ENCODE measurements around the gene OGFRL1. TPM values are rescaled to one million over a fixed set of nuclear protein-coding genes. Genes with fewer than 3 reads are reported as not detected.

Gene OGFRL1
- total and polyA plus RNA-seq, 2 of the 13 experiments (the other 11 are each of a cell fraction or from before 2014, with no cell fraction given): 0.26 to 0.80 TPM

- DNase-seq (ENCODE audit: low spot score): no peak
- WGBS (ENCODE audit: low lambda C conversion rate): 1% methylated on average over 4 of the region's 4 CpGs
- H3K9me3 ChIP-seq (ENCODE audit: low read length): no peaks in the 10 kb centered on the region
- no peaks in the 10 kb centered on the region for H3K36me3 ChIP-seq (replicated peaks in 1 of 2; ENCODE audit: control insufficient read depth in 1 of 2, insufficient read depth in 2 of 2, low read length in 2 of 2)
- intact Hi-C loops (cut with micrococcal nuclease; ENCODE audit: unreplicated experiment) (no loop called here), in situ Hi-C loops (cut with HindIII; ENCODE audit: extremely low pct_ligation_motif_present, low pct_unique_long_range_greater_than_20kb) (no loop called here)
- H3K27me3 ChIP-seq (ENCODE audit: control insufficient read depth in 1 of 2, insufficient read depth in 2 of 2, low read length in 2 of 2): no peaks in the 10 kb centered on the region
- ChIA-PET CTCF (ENCODE audit: low intra/inter-chr PET ratio, low total read pairs) (no interaction called here), POLR2A (no interaction called here)
- ATAC-seq: no peak
- no peak overlapping the region for H2AFZ ChIP-seq (ENCODE audit: low read length)
- H3K4me3 ChIP-seq (replicated peaks in 1 of 3; ENCODE audit: insufficient read depth in 1 of 3, low read depth in 2 of 3, low read length in 3 of 3): no peak overlapping the region
- no TSS peak for BruUV-seq (replicated peaks)
- H3K4me2 ChIP-seq (ENCODE audit: low read depth, low read length): no peak overlapping the region
- H3K9ac ChIP-seq (ENCODE audit: insufficient read depth, low read depth, low read length): no peak overlapping the region
- no peak overlapping the region for H3K27ac ChIP-seq (ENCODE audit: extremely low read length, insufficient read depth, low read length)
- no peaks in the 10 kb centered on the region for H3K79me2 ChIP-seq (ENCODE audit: insufficient read depth, low read length)
- no peaks in the 10 kb centered on the region for H3K4me1 ChIP-seq (ENCODE audit: insufficient read depth, low read length)
- FAIRE-seq: no peak
- H4K20me1 ChIP-seq (ENCODE audit: insufficient read depth, low read length): no peaks in the 10 kb centered on the region
- TF ChIP-seq ZBTB26 (CRISPR knock-in tag; IDR thresholded peaks at IDR 0.05; ENCODE audit: borderline replicate concordance) (no peak), ZNF430 (CRISPR knock-in tag; IDR thresholded peaks at IDR 0.05) (no peak), ZNF484 (CRISPR knock-in tag; IDR thresholded peaks at IDR 0.05; ENCODE audit: borderline replicate concordance, low read depth) (no peak), ZBTB39 (CRISPR knock-in tag; IDR thresholded peaks at IDR 0.05) (no peak), PCBP1 (IDR thresholded peaks at IDR 0.05; ENCODE audit: borderline replicate concordance, low read depth, low read length) (no peak), DZIP1 (CRISPR knock-in tag; IDR thresholded peaks at IDR 0.05) (no peak), ATF7-NPFF (CRISPR knock-in tag; IDR thresholded peaks at IDR 0.05; ENCODE audit: low read depth) (no peak), ATF5 (CRISPR knock-in tag; IDR thresholded peaks at IDR 0.05; ENCODE audit: low read depth) (no peak), PRDM10 (CRISPR knock-in tag; IDR thresholded peaks at IDR 0.05; ENCODE audit: low read depth) (no peak), ADNP (CRISPR knock-in tag; IDR thresholded peaks at IDR 0.05) (no peak), ZNF101 (CRISPR knock-in tag; IDR thresholded peaks at IDR 0.05; ENCODE audit: borderline replicate concordance, low read depth) (no peak), JUN (CRISPR knock-in tag; IDR thresholded peaks at IDR 0.05) (no peak)
Measured at GRCh38 chr6:71338540-71339316, 50.1 kb downstream of the OGFRL1 start.

Data from HepG2 (cell line).